GM19239 (cell line): ENCODE measurements around the gene NME5.
"Not testable (repeated sequence)": the region's sequence is repeated elsewhere in the genome, so short reads cannot be mapped to it uniquely, and the experiment has no call there.

ENCODE experiments used
- DNase-seq: peaks from one replicate; pipeline ENCODE4 v3.0.0; 2011; ENCODE audit warnings: low spot score; ENCODE audit not compliant: insufficient read length
- FAIRE-seq: peaks from 2 replicates; lab custom pipeline; 2011; peaks lifted over from hg19 to GRCh38; lab: Jason Lieb, UNC

The NME5 gene, protein sequence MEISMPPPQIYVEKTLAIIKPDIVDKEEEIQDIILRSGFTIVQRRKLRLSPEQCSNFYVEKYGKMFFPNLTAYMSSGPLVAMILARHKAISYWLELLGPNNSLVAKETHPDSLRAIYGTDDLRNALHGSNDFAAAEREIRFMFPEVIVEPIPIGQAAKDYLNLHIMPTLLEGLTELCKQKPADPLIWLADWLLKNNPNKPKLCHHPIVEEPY

DNA sequence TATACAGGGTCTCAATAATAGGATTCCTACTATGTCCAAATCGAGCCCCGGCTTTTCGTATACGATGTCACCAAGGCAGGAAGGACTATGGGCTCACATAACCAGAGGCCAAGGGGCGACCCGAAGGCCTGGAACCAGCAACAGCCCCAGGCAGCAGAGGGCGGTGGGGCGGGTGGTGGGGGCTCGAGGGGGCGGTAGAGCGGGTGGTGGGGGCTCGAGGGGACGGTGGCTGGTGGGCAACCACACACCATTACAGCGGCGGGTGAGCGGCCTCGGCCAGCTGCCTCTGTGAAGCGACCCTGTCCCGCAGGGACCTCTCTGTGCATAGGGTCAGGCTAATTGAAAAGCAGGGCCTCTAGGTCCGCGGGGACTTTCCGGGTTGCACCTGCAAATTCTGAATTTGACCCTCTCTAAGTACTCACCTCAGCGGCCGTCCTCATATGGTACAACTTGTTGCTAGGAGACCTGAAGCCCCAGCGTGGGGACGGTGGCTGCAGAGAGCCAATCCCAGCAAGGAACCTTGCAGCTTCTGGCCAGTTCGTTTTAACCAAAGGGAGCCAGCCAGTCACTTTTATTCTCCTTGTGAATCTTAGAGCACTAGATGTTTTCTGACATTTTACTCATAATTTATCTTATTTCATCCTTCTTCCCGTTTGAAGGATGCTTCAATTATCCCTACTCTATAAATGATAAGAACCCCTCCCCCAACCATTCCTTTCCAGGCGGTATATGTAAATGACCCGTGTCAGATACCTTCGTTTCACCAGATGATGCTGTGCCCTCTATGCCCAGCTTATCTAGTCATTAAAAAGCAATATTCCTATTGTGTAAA is at the start of gene NME5:
NME5 (minus strand) TSS at position 480 of the 832 bp plus-strand sequence. CDS start 648 bp downstream, outside the sequence.
- peak; percentile 66 for FAIRE-seq
- peak; percentile 16 for DNase-seq

GRCh38 chr5:138188626-138189025 is 49.4 kb upstream of the NME5 start:
- DNase-seq = no peak

GRCh38 chr5:138186002-138186447 is 46.8 kb upstream of the NME5 start:
- DNase-seq (no peak), FAIRE-seq (no peak)

More at GRCh38 chr5:138188626-138189025, 49.4 kb upstream of the NME5 start:
- FAIRE-seq = no peak

GRCh38 chr5:138182808-138183207 is 43.6 kb upstream of the NME5 start:
- FAIRE-seq (no peak), DNase-seq (no peak)

- DNase-seq (no peak), FAIRE-seq (no peak)
These were observed 41.6 kb upstream of the NME5 start for GRCh38 chr5:138180841-138181240.

DNA sequence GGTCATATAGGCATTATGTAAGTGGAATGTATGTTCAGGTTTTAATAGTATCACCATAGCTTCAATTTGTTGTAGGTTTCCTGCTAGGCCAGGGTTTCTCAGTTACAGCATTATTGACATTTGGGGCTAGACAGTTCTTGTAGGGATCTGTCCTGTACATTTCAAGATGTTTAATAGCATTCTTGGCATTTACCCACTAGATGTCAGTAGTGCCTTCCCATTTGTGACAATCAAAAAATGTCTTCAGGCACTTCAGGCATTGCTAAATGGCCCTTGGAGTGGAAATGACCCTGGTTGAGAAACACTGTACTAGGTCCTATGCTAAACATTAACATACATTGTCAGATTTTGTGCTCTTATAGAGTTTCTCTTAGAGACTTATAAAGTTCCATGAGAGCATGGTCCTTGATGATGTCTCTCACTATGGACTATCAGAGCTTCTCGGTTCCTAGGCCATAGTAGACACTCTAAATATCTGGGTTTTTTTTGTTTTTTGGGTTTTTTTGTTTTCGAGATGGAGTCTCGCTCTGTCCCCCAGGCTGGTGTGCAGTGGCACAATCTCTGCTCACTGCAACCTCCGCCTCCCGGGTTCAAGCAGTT is 41.1 kb upstream of the NME5 start:
- DNase-seq (peak; percentile 12), FAIRE-seq (peak; percentile 54)

DNA sequence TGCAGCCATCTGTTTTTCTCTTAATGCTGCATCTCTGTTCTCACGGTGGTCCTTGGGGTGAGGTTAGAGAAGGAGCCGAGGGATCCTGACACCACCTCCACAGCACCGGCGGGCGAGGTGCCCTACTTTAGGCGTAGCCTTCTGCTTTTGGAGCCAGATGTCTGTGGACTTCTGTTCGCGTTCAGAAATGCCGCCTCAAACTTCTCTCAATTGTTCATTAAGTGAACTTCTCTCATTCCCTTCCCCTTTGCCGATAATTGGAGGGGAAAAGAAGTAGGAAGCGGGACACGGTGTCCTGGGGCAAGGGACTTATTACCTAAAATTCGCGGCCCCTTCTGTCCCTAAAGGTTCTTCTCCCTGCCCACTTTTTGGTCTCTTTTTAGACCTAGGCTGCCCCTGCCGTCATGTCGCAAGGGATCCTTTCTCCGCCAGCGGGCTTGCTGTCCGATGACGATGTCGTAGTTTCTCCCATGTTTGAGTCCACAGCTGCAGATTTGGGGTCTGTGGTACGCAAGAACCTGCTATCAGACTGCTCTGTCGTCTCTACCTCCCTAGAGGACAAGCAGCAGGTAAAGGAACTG is 40.1 kb upstream of the NME5 start:
- no peak for FAIRE-seq
- no peak for DNase-seq

GRCh38 chr5:138178516-138179276 is 39.5 kb upstream of the NME5 start, which contains the start of the genes BRD8 and KIF20A:
TSS of gene BRD8 (minus strand) at chr5:138178630. CDS start at chr5:138178614, 16 bp downstream.
TSS of gene KIF20A (plus strand) at chr5:138179112. CDS start at chr5:138179681, 569 bp downstream.
- peak; percentile 96 for FAIRE-seq
- peak; percentile 74 for DNase-seq

DNA sequence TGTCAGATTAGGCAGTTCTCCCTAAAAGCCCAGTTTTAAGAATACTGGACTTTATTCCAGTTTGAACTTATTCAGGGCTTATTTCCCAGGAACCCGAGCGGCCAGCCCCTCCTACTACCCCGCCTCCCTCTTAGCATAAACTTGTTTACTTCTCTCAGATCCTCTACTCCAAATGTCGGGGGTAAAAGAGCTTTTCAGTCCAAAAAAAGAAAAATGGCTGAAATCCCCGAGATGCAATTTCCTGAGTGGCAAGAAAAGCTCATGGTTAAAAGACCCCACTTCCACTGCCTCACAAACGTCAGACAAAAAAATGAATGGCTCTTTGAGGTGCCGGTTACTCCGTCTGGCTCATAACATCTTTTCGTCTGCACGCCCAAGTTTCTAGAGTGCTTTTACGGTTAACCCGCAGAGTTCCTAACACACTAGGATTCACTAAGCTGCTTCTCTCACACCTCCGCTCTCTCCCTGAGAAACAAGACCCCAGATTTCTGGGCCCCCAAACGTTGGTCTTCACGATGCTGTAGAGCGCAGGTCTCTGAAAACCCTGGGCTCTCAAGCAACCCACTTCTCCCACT is 38.8 kb upstream of the NME5 start:
- DNase-seq (no peak), FAIRE-seq (no peak)

- FAIRE-seq (no peak), DNase-seq (no peak)
These were observed 31.1 kb upstream of the NME5 start for GRCh38 chr5:138170299-138170698.

DNA sequence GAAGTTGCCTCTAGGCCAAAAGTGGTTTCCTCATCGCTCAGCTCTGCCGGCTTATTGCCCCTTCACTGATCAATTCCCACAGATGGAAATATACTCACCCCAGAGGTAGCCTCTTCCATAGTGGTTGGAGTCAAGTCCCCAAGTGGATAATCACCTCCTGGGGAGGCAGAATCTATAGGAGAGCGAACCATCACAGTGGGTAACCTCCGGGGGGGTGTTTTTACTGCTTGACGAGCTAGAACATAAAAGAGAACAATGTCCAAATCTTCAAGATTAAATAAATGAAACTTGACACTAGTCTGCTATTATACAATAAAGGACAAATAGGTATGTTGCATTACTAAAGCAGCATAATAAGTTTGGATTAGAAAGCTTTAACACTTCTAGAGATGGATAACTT is 29.9 kb upstream of the NME5 start:
- no peak for DNase-seq

GRCh38 chr5:138163721-138164120 is 24.5 kb upstream of the NME5 start:
- FAIRE-seq (peak; percentile 21), DNase-seq (no peak)

More for the DNA sequence above, 29.9 kb upstream of the NME5 start:
- no peak for FAIRE-seq

DNA sequence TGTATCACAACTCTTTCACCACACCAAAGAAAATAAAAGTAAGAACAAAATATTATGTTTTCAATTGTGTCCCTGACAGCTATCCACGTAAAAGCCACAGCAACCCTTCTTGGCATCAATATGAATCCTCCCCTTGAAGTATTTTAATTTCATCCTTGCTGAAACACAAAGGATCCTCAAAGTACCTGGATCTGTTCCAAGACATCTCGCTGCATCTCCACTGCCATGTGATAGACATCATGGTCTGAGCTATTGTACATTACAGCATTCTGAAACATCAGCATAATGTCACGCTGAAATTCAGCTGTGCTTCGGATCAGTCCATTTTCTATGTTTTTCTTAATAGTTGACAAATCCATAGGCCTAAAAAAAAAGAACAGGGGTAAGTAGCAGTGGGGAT is 21.5 kb upstream of the NME5 start:
- DNase-seq = no peak
- no peak for FAIRE-seq

- FAIRE-seq (no peak), DNase-seq (no peak)
These were observed 20.4 kb upstream of the NME5 start for GRCh38 chr5:138159666-138160065.

GRCh38 chr5:138157626-138158025 is 18.4 kb upstream of the NME5 start:
- DNase-seq (no peak), FAIRE-seq (no peak)

GRCh38 chr5:138155977-138156376 is 16.7 kb upstream of the NME5 start:
- FAIRE-seq, DNase-seq: not testable (repeated sequence)

- FAIRE-seq = no peak
- DNase-seq = no peak
These were observed 10.3 kb upstream of the NME5 start for GRCh38 chr5:138149530-138149929.

- DNase-seq (no peak), FAIRE-seq (no peak)
These were observed 9.6 kb upstream of the NME5 start for GRCh38 chr5:138148811-138149210.

DNA sequence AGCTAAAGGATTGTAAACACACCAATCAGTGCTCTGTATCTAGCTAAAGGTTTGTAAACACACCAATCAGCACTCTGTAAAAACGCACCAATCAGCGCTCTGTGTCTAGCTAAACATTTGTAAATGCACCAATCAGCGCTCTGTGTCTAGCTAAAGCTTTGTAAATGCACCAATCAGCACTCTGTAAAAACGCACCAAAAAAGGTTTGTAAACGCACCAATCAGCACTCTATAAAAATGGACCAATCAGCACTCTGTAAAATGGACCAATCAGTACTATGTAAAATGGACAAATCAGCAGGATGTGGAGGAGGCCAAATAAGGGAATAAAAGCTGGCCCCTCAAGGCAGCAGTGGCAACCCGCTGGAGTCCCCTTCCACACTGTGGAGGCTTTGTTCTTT is 4.3 kb upstream of the NME5 start:
- DNase-seq, FAIRE-seq: not testable (repeated sequence)
